IgD-negative memory B cell (primary cell): ENCODE results near the gene WWOX. TPM values are rescaled to one million over a fixed set of nuclear protein-coding genes. Genes with fewer than 3 reads are reported as not detected.
"Not testable (repeated sequence)": the region's sequence is repeated elsewhere in the genome, so short reads cannot be mapped to it uniquely, and the experiment has no call there.

Experiments
- H3K27ac Mint-ChIP-seq, 3 donors: one replicate each; pipeline ENCODE4 v1.8.0; 2020 to 2022; ENCODE audit warnings: mild to moderate bottlenecking in 3 of 3, mixed read lengths in 3 of 3, moderate library complexity in 1 of 3
- H3K27me3 Mint-ChIP-seq: one replicate; pipeline ENCODE4 v1.8.0; 2021; ENCODE audit warnings: mixed read lengths
- H3K36me3 Mint-ChIP-seq: one replicate; pipeline ENCODE4 v1.8.0; 2020; ENCODE audit warnings: mild to moderate bottlenecking, mixed read lengths
- H3K4me1 Mint-ChIP-seq, 3 donors: one replicate each; pipeline ENCODE4 v1.8.0; 2020 to 2022; ENCODE audit warnings: mixed read lengths in 3 of 3, mild to moderate bottlenecking in 1 of 3
- H3K4me3 Mint-ChIP-seq, 4 donors: one replicate each; pipeline ENCODE4 v1.8.0; 2020 to 2022; ENCODE audit warnings: mild to moderate bottlenecking in 4 of 4, mixed read lengths in 4 of 4, moderate library complexity in 3 of 4
- H3K9me3 Mint-ChIP-seq, 3 donors: one replicate each; pipeline ENCODE4 v1.8.0; 2020 to 2021; ENCODE audit warnings: mixed read lengths in 3 of 3, mild to moderate bottlenecking in 1 of 3
- polyA plus RNA-seq: library from polyadenylated mRNA; unstranded; fragments of 300-500 nt; fragmentation: Illumina TruSeq; gene quantifications from one replicate; pipeline ENCODE4 v1.2.3, GENCODE V29; 2021

WWOX gene
- polyA plus RNA-seq, 1 donor from 2014 or later, result 12.2 TPM

DNA sequence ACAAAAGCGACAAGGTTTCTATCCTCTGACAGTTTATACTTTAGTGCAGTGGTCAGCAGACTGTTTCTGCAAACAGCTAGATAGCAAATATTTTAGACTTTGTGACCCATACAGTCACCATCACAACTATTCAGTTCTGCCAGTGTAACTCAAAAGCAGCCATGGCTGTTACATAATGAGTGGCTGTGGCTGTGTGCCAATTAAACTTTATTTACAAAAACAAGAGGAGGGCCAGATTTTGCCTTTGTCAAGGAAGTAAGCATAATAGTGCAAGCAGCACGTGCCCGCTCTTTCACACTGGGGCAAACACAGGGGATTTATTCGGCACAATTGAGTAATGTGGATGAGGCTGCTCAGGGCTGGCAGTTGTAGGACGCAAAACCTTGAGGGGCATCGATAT, 949.6 kb downstream of the WWOX start:
- H3K4me3 Mint-ChIP-seq, result no peak overlapping the region
- no peaks in the 10 kb centered on the region for H3K4me1 Mint-ChIP-seq
- H3K36me3 Mint-ChIP-seq, result no peaks in the 10 kb centered on the region
- H3K27me3 Mint-ChIP-seq, result no peaks in the 10 kb centered on the region
- H3K27ac Mint-ChIP-seq, result no peak overlapping the region
- peaks cover 0 to 7% (median 3%) of the 10 kb centered on the region in 3 donors for H3K9me3 Mint-ChIP-seq

- Mint-ChIP-seq H3K4me3 (no peak overlapping the region), H3K4me1 (no peaks in the 10 kb centered on the region), H3K27me3 (no peaks in the 10 kb centered on the region), H3K36me3 (no peaks in the 10 kb centered on the region), H3K27ac (no peak overlapping the region), H3K9me3 (peaks cover 0 to 7% (median 3%) of the 10 kb centered on the region in 3 donors)
These were observed 950.6 kb downstream of the WWOX start for GRCh38 chr16:79050063-79050462.

DNA sequence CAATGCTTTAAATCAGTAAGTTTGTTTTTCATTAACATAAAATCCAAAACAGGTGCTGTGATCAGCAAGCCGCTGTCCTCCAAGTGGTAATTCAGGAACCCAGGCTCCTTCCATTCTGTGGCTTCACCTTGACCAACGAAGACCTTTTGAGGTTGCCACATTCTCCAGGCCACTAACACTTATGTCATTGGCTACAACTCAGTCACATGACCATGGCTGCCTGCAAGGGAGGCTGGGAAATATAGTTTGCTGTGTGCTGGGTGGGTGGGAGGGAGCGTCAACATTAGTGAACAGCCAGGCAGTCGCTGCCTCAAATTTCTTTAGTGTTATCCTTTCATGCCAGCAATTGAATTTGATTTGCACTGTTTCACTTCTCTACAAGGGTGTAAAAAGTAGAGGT, 951.9 kb downstream of the WWOX start:
- Mint-ChIP-seq H3K36me3 (no peaks in the 10 kb centered on the region), H3K4me3 (no peak overlapping the region), H3K27ac (no peak overlapping the region), H3K4me1 (no peaks in the 10 kb centered on the region), H3K27me3 (no peaks in the 10 kb centered on the region), H3K9me3 (peaks cover 2 to 7% (median 3%) of the 10 kb centered on the region in 3 donors)

DNA sequence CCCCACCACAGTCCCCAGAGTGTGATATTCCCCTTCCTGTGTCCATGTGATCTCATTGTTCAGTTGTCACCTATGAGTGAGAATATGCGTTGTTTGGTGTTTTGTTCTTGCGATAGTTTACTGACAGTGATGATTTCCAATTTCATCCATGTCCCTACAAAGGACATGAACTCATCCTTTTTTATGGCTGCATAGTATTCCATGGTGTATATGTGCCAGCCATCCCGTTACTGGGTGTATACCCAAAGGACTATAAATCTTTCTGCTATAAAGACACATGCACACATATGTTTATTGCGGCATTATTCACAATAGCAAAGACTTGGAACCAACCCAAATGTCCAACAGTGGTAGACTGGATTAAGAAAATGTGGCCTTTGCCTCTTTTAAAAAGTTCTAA, 952.7 kb downstream of the WWOX start:
- not testable (repeated sequence) for H3K36me3 Mint-ChIP-seq, H3K27me3 Mint-ChIP-seq, H3K4me1 Mint-ChIP-seq, H3K9me3 Mint-ChIP-seq, H3K4me3 Mint-ChIP-seq, H3K27ac Mint-ChIP-seq

DNA sequence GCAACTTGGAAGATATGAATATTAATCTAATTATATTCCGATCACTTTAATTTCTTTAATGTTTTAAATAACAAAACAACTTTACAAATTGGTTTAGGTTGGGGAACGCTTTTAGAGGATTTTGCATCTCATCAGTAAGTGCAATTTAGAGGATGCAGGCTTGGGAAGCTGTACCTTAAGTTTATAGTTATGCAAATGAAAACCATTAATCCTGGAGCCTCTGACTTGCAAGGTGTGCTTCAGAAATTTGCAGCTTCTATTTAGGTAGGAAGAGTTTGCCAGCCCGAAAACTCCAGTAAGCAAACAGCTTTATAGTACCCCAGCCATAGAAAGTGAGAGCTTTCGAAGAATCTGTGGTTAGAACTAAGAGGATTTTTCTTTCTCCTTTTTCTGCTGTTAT, 954.1 kb downstream of the WWOX start:
- Mint-ChIP-seq H3K4me3 (no peak overlapping the region), H3K4me1 (no peaks in the 10 kb centered on the region), H3K27ac (no peak overlapping the region), H3K9me3 (peaks cover 2 to 7% (median 3%) of the 10 kb centered on the region in 3 donors), H3K36me3 (no peaks in the 10 kb centered on the region), H3K27me3 (no peaks in the 10 kb centered on the region)

DNA sequence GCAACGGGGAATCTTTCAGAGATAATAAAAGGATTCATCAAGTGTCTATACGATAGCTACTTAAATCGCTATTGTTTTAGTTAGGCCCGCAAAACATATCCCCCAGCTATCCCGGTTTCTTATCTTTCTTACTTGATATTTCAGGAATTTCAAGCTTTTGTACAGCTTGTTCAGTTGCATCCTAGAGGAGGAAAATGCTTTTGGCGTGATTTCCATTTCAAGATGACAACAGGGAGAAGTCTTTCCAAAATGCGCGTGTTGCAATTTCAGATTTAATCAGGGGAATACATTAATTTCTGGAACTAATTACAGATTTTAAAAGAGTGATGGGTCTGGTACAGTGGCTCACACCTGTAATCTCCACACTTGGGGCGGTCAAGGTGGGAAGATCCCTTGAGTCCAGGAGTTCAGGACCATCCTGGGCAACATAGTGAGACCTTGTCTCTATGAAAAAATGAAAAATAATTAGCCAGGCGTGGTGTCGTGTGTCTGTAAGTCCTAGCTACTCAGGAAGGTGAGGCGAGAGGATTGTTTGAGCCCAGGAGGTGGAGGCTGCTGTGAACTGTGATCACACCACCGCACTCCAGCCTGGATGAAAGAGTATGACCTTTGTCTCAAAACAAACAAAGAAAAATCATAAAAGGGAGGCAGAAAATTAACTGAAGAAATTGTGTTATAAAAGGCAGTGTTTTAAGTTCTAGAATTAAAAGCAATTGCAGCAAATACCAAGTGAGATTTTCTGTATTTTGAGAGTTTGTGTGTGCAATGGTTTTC, 954.9 kb downstream of the WWOX start:
- peaks cover 2 to 7% (median 3%) of the 10 kb centered on the region in 3 donors for H3K9me3 Mint-ChIP-seq

GRCh38 chr16:79055251-79055970, 956.0 kb downstream of the WWOX start:
- H3K27ac Mint-ChIP-seq, result no peak overlapping the region
- peaks cover 2 to 7% (median 3%) of the 10 kb centered on the region in 3 donors for H3K9me3 Mint-ChIP-seq
- H3K36me3 Mint-ChIP-seq, result no peaks in the 10 kb centered on the region
- H3K4me3 Mint-ChIP-seq, result no peak overlapping the region
- no peaks in the 10 kb centered on the region for H3K4me1 Mint-ChIP-seq
- H3K27me3 Mint-ChIP-seq, result no peaks in the 10 kb centered on the region

More for the DNA sequence above, 954.9 kb downstream of the WWOX start:
- no peak overlapping the region for H3K4me3 Mint-ChIP-seq
- no peak overlapping the region for H3K27ac Mint-ChIP-seq
- no peaks in the 10 kb centered on the region for H3K27me3 Mint-ChIP-seq
- no peaks in the 10 kb centered on the region for H3K36me3 Mint-ChIP-seq
- H3K4me1 Mint-ChIP-seq, result no peaks in the 10 kb centered on the region

- Mint-ChIP-seq H3K27ac (no peak overlapping the region), H3K27me3 (peaks cover 7% of the 10 kb centered on the region), H3K36me3 (no peaks in the 10 kb centered on the region), H3K4me3 (no peak overlapping the region), H3K4me1 (no peaks in the 10 kb centered on the region), H3K9me3 (no peaks in the 10 kb centered on the region)
These were observed 961.7 kb downstream of the WWOX start for GRCh38 chr16:79061181-79061580.

DNA sequence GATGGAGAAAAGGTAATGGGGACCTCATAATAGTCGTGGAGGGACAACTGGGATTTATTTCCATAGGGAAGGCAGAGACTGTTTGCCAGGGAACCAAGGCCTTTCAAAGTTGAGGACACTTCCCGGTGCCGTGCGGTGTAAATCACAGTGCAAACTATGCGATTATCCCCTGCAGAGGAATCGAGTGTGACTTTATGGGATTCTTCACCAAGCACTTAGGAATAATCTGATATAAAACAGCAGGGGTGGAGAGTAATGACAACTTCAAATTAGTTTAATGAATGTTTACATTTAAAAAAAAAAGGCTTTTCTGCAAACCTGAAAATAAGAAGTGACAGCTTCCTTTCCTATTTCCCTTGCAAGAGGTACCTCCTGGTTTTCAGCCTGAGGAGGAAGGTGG, 962.9 kb downstream of the WWOX start:
- H3K27ac Mint-ChIP-seq, result no peak overlapping the region
- no peak overlapping the region for H3K4me3 Mint-ChIP-seq
- no peaks in the 10 kb centered on the region for H3K36me3 Mint-ChIP-seq
- no peaks in the 10 kb centered on the region for H3K4me1 Mint-ChIP-seq
- H3K9me3 Mint-ChIP-seq, result peaks cover 0 to 1% (median 0%) of the 10 kb centered on the region in 3 donors
- peaks cover 7% of the 10 kb centered on the region for H3K27me3 Mint-ChIP-seq

DNA sequence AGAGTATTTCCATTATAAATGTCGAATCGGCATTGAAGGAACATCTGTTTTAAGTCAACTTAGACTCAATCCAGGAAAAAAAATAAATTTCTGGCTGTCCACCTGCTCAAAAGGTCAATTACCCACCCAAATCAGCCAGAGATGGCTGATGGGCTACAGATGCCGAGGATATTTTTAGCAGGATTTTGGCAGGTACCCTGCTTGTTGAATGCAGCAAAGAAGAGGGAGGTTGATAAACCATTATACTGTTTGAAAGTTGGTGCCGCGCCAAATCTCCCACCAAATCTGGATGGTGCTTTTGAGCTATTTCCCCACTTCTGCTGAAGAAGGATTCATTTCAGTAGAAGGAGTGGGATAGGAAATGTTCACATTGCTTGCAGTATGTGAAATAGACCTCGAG, 963.4 kb downstream of the WWOX start:
- Mint-ChIP-seq H3K4me3 (no peak overlapping the region), H3K27ac (no peak overlapping the region), H3K9me3 (peaks cover 0 to 1% (median 0%) of the 10 kb centered on the region in 3 donors), H3K27me3 (peaks cover 7% of the 10 kb centered on the region), H3K4me1 (no peaks in the 10 kb centered on the region), H3K36me3 (no peaks in the 10 kb centered on the region)

DNA sequence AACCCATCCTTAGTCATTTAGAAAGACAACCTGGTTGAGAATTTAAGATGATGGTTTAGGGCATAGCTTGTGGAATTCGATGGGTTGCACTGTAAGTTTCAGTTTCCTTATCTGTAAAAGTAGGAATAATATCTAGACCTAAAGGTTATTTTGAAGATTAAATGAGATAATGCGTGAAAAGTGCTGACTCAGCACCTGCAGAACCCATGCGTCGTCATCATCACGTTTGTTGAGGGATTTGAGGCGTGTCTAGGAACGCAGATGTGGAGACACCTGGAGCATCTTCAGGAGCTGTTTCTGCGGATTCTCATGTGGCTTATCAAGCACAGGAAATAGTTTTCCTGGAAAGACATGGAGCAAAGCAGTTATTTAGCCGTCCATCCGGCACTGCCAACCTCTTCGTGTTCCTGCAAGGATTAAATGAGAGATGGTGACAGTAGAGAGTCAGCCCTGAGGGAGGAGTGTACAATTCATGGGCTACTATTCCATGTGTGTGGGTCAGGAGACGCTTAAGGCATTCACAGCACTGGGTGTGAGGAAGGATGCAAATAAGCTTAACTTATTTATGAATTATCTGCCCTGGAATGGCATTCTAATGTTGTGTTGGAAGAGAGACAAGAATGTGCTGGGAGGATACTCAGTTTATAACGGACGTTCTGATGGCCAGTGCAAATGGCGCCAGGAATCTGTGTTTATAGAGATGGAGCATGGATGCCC, 965.0 kb downstream of the WWOX start:
- Mint-ChIP-seq H3K27me3 (peaks cover 10% of the 10 kb centered on the region), H3K27ac (no peak overlapping the region), H3K4me1 (no peaks in the 10 kb centered on the region), H3K4me3 (no peak overlapping the region), H3K9me3 (peaks cover 0 to 1% (median 0%) of the 10 kb centered on the region in 3 donors), H3K36me3 (no peaks in the 10 kb centered on the region)

DNA sequence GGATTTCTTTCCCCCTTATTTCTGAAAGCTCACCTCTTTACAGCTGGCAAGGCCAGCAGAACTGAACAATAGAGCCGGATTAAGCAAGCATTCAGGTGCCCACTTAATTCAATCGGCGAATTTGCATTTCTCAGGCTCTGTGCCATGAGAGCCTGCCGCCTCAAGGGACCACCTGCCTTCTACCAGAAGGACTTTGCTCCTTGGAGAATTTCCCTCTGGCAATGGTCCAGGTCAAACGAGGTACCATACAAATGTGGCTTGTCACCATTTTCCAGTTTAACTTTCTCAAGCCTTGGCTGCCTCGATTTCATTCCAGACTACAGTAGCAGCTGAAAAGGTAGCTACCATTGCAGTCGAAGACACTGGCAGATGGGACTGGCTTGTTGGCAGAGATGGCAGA, 967.1 kb downstream of the WWOX start:
- Mint-ChIP-seq H3K27ac (no peak overlapping the region), H3K27me3 (peaks cover 5% of the 10 kb centered on the region), H3K4me1 (no peaks in the 10 kb centered on the region), H3K9me3 (peaks cover 0 to 1% (median 0%) of the 10 kb centered on the region in 3 donors), H3K36me3 (no peaks in the 10 kb centered on the region), H3K4me3 (no peak overlapping the region)

DNA sequence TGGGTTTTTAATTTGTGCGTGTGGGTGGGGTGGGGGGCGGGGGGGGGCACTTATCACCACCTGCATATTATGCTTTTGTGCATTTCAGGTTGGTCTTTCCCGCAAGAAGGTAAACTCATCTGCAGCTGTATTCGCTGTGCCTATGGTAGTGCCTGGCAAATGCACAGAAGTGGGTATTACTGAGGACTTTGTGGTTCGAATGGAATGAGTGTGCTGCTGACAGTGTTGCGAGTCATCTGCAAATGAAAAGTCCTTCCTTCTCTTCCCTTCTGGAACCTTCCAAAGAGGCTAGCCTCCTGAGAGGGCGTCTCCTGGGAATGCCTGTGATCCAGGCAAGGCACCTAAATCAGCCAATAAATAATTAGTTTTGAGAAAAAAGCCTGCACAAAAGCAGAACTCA, 968.1 kb downstream of the WWOX start:
- Mint-ChIP-seq H3K4me3 (no peak overlapping the region), H3K9me3 (peaks cover 0 to 1% (median 0%) of the 10 kb centered on the region in 3 donors), H3K27me3 (peaks cover 9% of the 10 kb centered on the region), H3K27ac (no peak overlapping the region), H3K36me3 (peaks cover 1% of the 10 kb centered on the region), H3K4me1 (no peaks in the 10 kb centered on the region)

DNA sequence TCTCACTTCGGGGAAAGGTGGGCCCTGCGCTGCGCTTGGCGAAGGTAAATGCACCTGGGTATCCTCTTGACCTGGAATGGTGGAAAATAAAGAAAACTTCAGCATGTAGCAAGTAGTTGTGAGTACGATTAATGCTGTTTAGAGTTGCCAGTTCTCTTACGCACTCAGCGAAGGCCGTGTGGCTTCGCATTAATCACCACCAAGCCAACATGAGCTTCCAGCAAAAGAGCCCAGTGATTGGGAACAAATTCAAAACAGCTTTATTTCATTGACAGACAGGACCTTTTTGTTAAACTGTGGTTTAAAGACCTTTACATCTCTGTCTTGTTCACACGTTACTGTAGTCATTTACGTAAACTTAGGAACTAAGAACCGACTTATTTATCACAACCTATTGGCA, 969.7 kb downstream of the WWOX start:
- H3K27me3 Mint-ChIP-seq, result peaks cover 16% of the 10 kb centered on the region
- no peak overlapping the region for H3K27ac Mint-ChIP-seq
- peaks cover 0 to 6% (median 0%) of the 10 kb centered on the region in 3 donors for H3K4me1 Mint-ChIP-seq
- H3K36me3 Mint-ChIP-seq, result peaks cover 1% of the 10 kb centered on the region
- no peak overlapping the region for H3K4me3 Mint-ChIP-seq
- peaks cover 0 to 1% (median 0%) of the 10 kb centered on the region in 3 donors for H3K9me3 Mint-ChIP-seq

DNA sequence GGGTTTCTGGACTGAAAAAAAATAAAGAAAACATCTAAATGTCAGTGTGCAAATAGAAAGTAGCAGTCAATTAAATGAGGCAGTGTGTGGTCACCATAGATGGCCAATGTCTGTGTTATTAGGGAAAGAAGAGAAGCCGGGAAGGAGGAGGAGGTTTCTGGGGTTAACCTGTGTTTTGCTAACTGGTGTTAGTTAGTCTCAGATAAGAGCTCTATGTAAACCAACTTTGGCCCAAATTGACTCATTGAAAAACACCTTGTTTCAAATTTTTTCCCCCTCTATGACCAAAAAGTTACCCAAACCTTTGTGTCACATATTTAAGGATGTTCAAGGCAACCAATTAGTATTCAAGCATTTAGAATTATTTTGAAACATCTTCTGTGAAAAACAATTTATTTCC, 970.2 kb downstream of the WWOX start:
- Mint-ChIP-seq H3K27ac (peak overlapping the region in 1 of 3 donors; percentile 41), H3K4me3 (no peak overlapping the region), H3K36me3 (peaks cover 3% of the 10 kb centered on the region), H3K4me1 (peaks cover 0 to 6% (median 0%) of the 10 kb centered on the region in 3 donors), H3K27me3 (peaks cover 16% of the 10 kb centered on the region), H3K9me3 (peaks cover 0 to 1% (median 0%) of the 10 kb centered on the region in 3 donors)
